A673 (cell line): ENCODE measurements around the gene KPNA4.
A peak's percentile ranks its signal among the peaks of the same experiment; 100 is the strongest.

ENCODE experiments used
- EZH2 ChIP-seq: fragments of 200-600 bp; sonication (generic); IDR thresholded peaks from 2 replicates; pipeline ENCODE4 v1.6.1; 2017; ENCODE audit warnings: borderline replicate concordance, low read depth, mild to moderate bottlenecking, mixed read lengths, antibody characterized with exemption, low read length; ENCODE audit not compliant: poor library complexity, severe bottlenecking
- TF ChIP-seq, protein P1 (sequence below): fragments of 300-800, 200-600 bp; sonication (generic); conservative IDR thresholded peaks from 2 replicates; pipeline ENCODE4 v1.5.1; 2017; ENCODE audit warnings: low read depth, mild to moderate bottlenecking, antibody characterized with exemption, low read length, moderate library complexity, mixed read lengths

DNA sequence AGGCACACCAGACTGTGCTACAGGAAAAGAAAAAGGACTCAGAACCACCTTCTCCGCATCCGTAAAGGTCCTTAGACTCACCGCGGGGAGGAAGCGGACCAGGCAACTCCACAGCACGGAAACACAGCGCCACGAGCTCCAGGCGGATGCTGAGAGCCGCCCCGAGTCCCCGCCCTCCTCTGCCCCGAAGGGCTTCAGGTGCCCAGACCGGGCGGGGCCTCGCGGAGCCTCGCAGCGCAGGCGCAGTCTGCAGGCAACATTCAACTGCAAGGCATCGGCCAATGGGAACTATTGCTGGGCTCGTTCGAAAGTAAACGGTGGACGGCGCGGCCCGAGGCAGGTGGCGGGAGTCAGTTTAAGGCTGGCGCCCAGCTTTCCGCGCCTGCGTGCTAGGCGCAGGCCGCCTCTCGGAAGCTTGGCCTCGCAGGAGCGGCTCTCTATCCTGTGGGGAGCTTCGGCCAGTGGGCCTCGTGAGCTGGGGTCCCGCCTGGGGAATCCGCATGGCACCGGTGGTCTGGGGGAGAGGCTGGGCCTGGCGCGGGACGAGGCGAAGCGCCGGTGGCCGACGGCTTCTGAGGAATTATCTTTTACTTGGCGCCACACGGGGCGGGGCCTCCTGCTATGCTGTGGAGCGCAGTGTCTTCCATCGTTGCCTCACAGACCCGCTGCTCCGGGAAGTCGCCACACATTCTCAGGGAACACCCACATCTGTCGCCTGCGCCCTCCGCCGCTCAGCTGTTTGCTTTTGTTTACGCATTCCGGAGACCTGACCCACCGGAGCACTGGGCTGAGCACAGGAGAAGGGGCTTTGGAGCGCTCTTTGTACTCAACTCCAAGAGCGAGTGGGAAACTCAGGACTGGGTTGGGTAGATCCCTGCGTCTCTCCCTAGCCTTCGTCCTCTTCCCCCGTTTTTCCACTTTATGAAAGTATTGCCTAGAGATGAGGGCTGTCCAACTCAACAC, 115.5 kb downstream of the KPNA4 start, which contains the start of gene TRIM59:
- TF ChIP-seq, protein P1, sequence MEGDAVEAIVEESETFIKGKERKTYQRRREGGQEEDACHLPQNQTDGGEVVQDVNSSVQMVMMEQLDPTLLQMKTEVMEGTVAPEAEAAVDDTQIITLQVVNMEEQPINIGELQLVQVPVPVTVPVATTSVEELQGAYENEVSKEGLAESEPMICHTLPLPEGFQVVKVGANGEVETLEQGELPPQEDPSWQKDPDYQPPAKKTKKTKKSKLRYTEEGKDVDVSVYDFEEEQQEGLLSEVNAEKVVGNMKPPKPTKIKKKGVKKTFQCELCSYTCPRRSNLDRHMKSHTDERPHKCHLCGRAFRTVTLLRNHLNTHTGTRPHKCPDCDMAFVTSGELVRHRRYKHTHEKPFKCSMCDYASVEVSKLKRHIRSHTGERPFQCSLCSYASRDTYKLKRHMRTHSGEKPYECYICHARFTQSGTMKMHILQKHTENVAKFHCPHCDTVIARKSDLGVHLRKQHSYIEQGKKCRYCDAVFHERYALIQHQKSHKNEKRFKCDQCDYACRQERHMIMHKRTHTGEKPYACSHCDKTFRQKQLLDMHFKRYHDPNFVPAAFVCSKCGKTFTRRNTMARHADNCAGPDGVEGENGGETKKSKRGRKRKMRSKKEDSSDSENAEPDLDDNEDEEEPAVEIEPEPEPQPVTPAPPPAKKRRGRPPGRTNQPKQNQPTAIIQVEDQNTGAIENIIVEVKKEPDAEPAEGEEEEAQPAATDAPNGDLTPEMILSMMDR, result 0 out of 2 replicates have a peak, but pooled peaks have one; percentile 9
- no peak for TF ChIP-seq EZH2
